Prostate gland (tissue), 2 donors: ENCODE data around the gene HGF. TPM values are rescaled to one million over a fixed set of nuclear protein-coding genes. Genes with fewer than 3 reads are reported as not detected.

Experiments used
- DNase-seq: peaks from one replicate; pipeline ENCODE4 v3.0.0-alpha.2; 2019; ENCODE audit warnings: low spot score
- H3K27ac ChIP-seq, 2 donors: fragments of 200-600 bp; sonication (generic); 2 replicates each; pipeline ENCODE4 v1.5.1; 2017 to 2019
- H3K27me3 ChIP-seq: fragments of 200-600 bp; sonication (generic); replicated peaks from 2 replicates; pipeline ENCODE4 v1.5.1; 2019; ENCODE audit not compliant: insufficient read depth
- H3K36me3 ChIP-seq, 2 donors: fragments of 200-600 bp; sonication (generic); 1 replicate in 1 of 2; 2 replicates in 1 of 2; pipeline versions ENCODE4 v1.5.1 to v1.8.1; 2017 to 2019
- H3K4me1 ChIP-seq: fragments of 200-600 bp; sonication (generic); replicated peaks from 2 replicates; pipeline ENCODE4 v1.5.1; 2019
- H3K4me3 ChIP-seq, 2 donors: fragments of 200-600 bp; sonication (generic); 2 replicates each; pipeline ENCODE4 v1.5.1; 2017 to 2019
- H3K9me3 ChIP-seq: fragments of 200-600 bp; sonication (generic); 2 replicates; pipeline ENCODE4 v1.5.1; 2017
- POLR2A ChIP-seq: fragments of 450-650 bp; IDR thresholded peaks from one replicate; pipeline ENCODE4 v1.6.1; 2016; ENCODE audit warnings: antibody characterized with exemption, mild to moderate bottlenecking
- POLR2AphosphoS5 ChIP-seq: sonication (generic); formaldehyde crosslinking; IDR thresholded peaks from one replicate; pipeline ENCODE4 v1.6.1; 2017; ENCODE audit warnings: antibody characterized with exemption
- WGBS: methylation state at CpG from one replicate; pipeline ENCODE4 v1.1.5; 2018; 5-methylcytosine and 5-hydroxymethylcytosine counted together
- intact Hi-C: fragments of 100-400 bp; cut with DNase I; formaldehyde crosslinking; loops from one replicate; pipeline ENCODE4 v1.14.2; 2022
- total RNA-seq, 2 donors: library from RNA; depleted of rRNA; stranded (reverse); fragments of >200 nt; gene quantifications; one replicate each; pipeline ENCODE4 v1.1.0, GENCODE V29; 2016
- TF ChIP-seq, protein P1 (sequence below), 4 experiments: fragments of 200-600 bp in 2 of 4; fragments of 450-650 bp in 2 of 4; sonication (generic) in 2 of 4; IDR thresholded peaks; 1 replicate in 3 of 4; 2 replicates in 1 of 4; pipeline ENCODE4 v1.5.1; 2016 to 2019; ENCODE audit warnings: antibody characterized with exemption in 4 of 4, mild to moderate bottlenecking in 2 of 4, moderate library complexity in 2 of 4

The HGF gene
- total RNA-seq, 2 donors from 2014 or later, result 7.5 to 8.1 TPM

DNA sequence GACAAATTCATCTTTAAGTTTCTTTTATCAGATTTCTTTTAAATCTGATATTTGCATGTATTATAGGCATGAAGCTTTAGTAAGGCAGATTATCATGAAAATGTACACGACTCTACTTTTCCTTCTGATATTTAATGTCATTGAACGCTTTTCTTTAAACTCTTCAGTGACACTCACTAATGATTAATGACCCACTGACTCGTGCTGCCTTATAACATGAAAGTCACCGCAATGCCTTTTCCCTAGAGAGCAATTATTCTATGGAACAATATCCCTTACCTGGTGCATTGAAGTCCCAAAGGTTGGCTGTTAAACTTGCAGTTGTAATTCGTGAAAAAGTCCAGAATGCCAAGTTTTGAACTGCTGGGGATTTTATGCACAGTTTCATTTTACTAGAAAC lies 33.4 kb upstream of the HGF start:
- no peak overlapping the region for H3K27ac ChIP-seq
- WGBS, result 30% methylated on average over 5 of the region's 5 CpGs
- no peaks in the 10 kb centered on the region for H3K9me3 ChIP-seq
- H3K4me3 ChIP-seq, result no peak overlapping the region
- no peak for DNase-seq
- TF ChIP-seq POLR2A, result no peak
- TF ChIP-seq, protein P1, sequence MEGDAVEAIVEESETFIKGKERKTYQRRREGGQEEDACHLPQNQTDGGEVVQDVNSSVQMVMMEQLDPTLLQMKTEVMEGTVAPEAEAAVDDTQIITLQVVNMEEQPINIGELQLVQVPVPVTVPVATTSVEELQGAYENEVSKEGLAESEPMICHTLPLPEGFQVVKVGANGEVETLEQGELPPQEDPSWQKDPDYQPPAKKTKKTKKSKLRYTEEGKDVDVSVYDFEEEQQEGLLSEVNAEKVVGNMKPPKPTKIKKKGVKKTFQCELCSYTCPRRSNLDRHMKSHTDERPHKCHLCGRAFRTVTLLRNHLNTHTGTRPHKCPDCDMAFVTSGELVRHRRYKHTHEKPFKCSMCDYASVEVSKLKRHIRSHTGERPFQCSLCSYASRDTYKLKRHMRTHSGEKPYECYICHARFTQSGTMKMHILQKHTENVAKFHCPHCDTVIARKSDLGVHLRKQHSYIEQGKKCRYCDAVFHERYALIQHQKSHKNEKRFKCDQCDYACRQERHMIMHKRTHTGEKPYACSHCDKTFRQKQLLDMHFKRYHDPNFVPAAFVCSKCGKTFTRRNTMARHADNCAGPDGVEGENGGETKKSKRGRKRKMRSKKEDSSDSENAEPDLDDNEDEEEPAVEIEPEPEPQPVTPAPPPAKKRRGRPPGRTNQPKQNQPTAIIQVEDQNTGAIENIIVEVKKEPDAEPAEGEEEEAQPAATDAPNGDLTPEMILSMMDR (IDR thresholded peaks at IDR 0.05), result no peak
- no peak for TF ChIP-seq POLR2AphosphoS5
- no peaks in the 10 kb centered on the region for H3K36me3 ChIP-seq
- H3K4me1 ChIP-seq, result no peaks in the 10 kb centered on the region
- no peaks in the 10 kb centered on the region for H3K27me3 ChIP-seq
- intact Hi-C loops, result no loop called here

DNA sequence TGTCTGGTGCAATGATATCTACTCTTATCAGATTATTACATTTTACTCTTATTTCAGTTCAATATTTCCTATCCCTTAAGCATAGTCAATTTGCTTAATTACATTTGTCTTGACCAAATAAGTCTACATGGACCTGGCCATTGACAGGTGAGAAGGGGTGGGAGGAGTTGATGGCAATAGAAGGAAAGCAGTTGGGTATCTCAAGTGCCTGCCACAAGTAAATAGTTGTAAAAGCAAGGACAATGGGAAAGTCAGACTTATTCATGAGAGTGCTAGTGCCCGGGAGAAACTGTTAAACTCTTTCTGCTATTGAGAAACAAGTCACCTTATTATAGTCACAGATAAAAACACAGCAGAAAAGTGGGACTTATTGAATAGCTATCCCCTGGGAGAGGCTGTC lies 32.4 kb upstream of the HGF start:
- intact Hi-C loops, result no loop called here
- WGBS, result 21% methylated on average over 1 of the region's 1 CpG
- Histone ChIP-seq H3K4me1 (no peaks in the 10 kb centered on the region), H3K9me3 (no peaks in the 10 kb centered on the region), H3K27me3 (no peaks in the 10 kb centered on the region), H3K27ac (no peak overlapping the region), H3K4me3 (no peak overlapping the region), H3K36me3 (no peaks in the 10 kb centered on the region)
- DNase-seq, result no peak
- TF ChIP-seq, protein P1 (IDR thresholded peaks at IDR 0.05), result no peak
- TF ChIP-seq POLR2A (no peak), POLR2AphosphoS5 (no peak)

DNA sequence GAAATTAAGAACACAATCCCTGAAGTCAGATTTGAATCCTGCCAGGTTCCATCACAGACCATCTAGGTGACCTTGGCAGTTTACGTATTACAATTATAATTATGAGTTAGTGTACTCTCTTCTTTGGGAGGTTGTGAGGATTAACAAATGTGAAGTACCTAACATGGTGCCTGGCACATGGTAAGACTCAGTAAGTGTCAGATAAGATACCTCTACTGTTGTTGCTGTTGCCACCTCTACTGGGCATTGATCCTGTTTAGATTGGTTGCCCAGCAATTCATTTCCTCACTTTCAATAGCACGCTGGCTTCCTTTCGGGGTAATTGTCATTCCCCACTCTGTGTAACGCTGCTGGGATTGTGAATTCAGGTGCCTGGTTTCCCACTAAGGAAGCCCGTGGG lies 31.7 kb upstream of the HGF start:
- Histone ChIP-seq H3K4me1 (no peaks in the 10 kb centered on the region), H3K9me3 (no peaks in the 10 kb centered on the region), H3K4me3 (no peak overlapping the region), H3K27ac (no peak overlapping the region), H3K36me3 (no peaks in the 10 kb centered on the region), H3K27me3 (no peaks in the 10 kb centered on the region)
- no peak for DNase-seq
- 92% methylated on average over 5 of the region's 5 CpGs for WGBS
- TF ChIP-seq POLR2AphosphoS5, result no peak
- intact Hi-C loops, result no loop called here

DNA sequence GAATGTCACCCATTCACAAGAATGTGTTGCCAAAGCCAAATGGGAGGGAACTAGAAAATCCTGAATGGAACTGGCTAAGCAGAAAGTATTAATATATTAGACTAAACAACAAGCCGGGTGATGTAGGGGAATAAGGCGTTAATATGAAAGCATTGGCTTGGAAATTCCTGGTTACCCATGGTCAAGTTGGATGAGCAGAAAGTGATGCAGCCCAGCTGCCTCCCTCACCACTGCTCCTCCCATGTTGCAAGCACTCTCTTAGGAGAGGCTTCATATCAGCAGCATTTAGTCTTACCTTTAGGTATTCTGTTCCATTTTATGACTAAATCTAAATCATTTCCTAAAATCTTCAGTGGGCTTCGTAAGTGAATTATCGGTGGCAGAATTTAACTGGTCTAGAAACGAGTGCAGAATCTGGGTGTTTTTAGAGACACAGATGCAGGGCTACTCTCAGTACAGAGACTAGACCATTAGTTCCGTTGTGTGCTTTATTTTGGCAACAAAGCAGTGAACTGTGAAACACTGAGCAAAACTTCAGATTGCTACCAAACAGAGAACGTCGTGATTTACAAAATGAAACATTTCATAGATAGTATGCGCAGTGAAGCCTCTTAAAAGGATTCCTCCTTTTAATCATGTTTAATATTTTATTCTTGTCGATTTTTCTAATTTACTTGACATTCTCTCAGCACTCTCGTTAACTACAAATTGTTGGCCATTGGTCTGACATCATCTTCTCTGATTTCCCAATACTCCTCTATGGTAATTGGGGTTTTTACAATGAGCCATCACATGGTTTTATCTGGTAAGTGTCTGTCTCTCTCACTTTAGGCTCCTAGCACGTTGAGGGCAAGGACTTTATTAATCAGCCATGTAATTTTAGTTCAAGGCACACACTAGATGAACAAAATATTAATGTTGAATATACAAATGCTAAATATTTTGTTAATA lies 22.0 kb upstream of the HGF start:
- 82% methylated on average over 12 of the region's 12 CpGs for WGBS
- intact Hi-C loops, result no loop called here
- Histone ChIP-seq H3K4me1 (no peaks in the 10 kb centered on the region), H3K27me3 (no peaks in the 10 kb centered on the region), H3K4me3 (no peak overlapping the region), H3K27ac (no peak overlapping the region), H3K36me3 (no peaks in the 10 kb centered on the region), H3K9me3 (no peaks in the 10 kb centered on the region)
- no peak for DNase-seq
- TF ChIP-seq, protein P1 (IDR thresholded peaks at IDR 0.05), result no peak
- TF ChIP-seq POLR2AphosphoS5 (no peak), POLR2A (no peak)

DNA sequence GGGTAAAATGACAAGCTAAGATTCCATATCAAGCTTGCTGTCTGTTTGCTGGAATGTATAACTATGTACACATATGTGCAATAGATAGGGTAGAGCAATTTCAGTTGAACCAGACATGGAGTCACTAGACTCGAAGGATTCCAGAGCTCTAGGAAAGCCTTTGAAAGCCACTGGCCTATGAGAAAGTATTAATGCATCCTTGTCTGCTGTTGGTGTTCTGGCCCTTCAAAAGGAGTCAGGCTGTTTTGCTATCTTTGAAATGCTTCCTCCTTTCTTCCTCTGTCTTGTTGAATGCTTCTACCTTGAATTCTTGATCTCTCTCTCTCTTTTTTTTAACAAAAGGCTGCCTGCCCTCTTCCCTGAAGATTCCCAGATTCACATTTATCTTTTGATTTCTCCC lies 20.8 kb upstream of the HGF start:
- intact Hi-C loops, result no loop called here
- no peaks in the 10 kb centered on the region for H3K36me3 ChIP-seq

More for the DNA sequence above, 20.8 kb upstream of the HGF start:
- DNase-seq, result no peak
- Histone ChIP-seq H3K4me1 (no peaks in the 10 kb centered on the region), H3K27ac (no peak overlapping the region), H3K27me3 (no peaks in the 10 kb centered on the region), H3K9me3 (no peaks in the 10 kb centered on the region), H3K4me3 (no peak overlapping the region)
- WGBS, result 61% methylated on average over 1 of the region's 1 CpG
- TF ChIP-seq POLR2AphosphoS5 (no peak), POLR2A (no peak)
- TF ChIP-seq, protein P1 (IDR thresholded peaks at IDR 0.05), result no peak
